H7 (cell line): ENCODE measurements around the gene RP2. TPM values are rescaled to one million over a fixed set of nuclear protein-coding genes. Genes with fewer than 3 reads are reported as not detected.

Experiments
- DNase-seq: peaks from one replicate; pipeline ENCODE4 v3.0.0; 2012
- H3K27me3 ChIP-seq: 2 replicates; pipeline ENCODE4 v1.6.0; 2011; ENCODE audit warnings: mild to moderate bottlenecking, low read length; ENCODE audit not compliant: control insufficient read depth, insufficient read depth
- H3K36me3 ChIP-seq: replicated peaks from 2 replicates; pipeline ENCODE4 v1.5.1; 2011; ENCODE audit warnings: low read length; ENCODE audit not compliant: control insufficient read depth, insufficient read depth
- H3K4me3 ChIP-seq: 2 replicates; pipeline ENCODE4 v1.5.1; 2011; ENCODE audit warnings: low read depth, mild to moderate bottlenecking, control low read depth, low read length, moderate library complexity; ENCODE audit not compliant: insufficient read depth
- total RNA-seq: library from RNA; depleted of rRNA; stranded (reverse); fragments of >200 nt; shearing (Covaris generic); gene quantifications from 2 replicates; pipeline ENCODE4 v1.2.3, GENCODE V29; 2014

RP2 gene
- total RNA-seq, 1 experiment from 2014 or later = 22.1 TPM

DNA sequence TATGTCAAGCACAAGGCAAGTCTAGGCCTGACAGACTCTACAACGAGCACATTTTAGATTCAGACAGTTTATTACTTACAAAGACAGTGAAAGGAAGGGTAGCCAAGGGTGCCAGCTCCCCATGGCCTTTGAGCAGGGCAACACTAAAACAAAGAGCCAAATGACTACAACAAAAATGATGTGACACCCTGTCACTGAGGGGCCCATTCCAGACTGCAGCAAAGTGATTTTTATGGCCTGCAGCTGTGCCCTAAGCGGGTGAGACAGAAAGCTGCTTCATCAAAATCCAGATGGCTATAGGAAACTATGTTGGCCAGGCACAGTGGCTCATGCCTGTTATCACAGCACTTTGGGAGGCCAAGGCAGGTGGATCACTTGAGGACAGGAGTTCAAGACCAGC, 13.4 kb upstream of the RP2 start:
- no peaks in the 10 kb centered on the region for H3K36me3 ChIP-seq
- H3K27me3 ChIP-seq = no peaks in the 10 kb centered on the region
- no peak overlapping the region for H3K4me3 ChIP-seq
- DNase-seq = no peak

- DNase-seq = no peak
- Histone ChIP-seq H3K36me3 (no peaks in the 10 kb centered on the region), H3K4me3 (no peak overlapping the region), H3K27me3 (no peaks in the 10 kb centered on the region; the same call in 1 of the 2 replicates)
Observed at GRCh38 chrX:46831765-46832327, 5.0 kb upstream of the RP2 start.

- Histone ChIP-seq H3K4me3 (peak overlapping the region; percentile 88), H3K36me3 (no peaks in the 10 kb centered on the region), H3K27me3 (no peaks in the 10 kb centered on the region; the same call in 1 of the 2 replicates)
- no peak for DNase-seq
Observed at GRCh38 chrX:46837558-46838485, 979 bp downstream of the RP2 start.

GRCh38 chrX:46838486-46838870, 1.6 kb downstream of the RP2 start:
- no peaks in the 10 kb centered on the region for H3K27me3 ChIP-seq
- DNase-seq = no peak
- H3K4me3 ChIP-seq = no peak overlapping the region; the same call in 1 of the 2 replicates
- no peaks in the 10 kb centered on the region for H3K36me3 ChIP-seq

DNA sequence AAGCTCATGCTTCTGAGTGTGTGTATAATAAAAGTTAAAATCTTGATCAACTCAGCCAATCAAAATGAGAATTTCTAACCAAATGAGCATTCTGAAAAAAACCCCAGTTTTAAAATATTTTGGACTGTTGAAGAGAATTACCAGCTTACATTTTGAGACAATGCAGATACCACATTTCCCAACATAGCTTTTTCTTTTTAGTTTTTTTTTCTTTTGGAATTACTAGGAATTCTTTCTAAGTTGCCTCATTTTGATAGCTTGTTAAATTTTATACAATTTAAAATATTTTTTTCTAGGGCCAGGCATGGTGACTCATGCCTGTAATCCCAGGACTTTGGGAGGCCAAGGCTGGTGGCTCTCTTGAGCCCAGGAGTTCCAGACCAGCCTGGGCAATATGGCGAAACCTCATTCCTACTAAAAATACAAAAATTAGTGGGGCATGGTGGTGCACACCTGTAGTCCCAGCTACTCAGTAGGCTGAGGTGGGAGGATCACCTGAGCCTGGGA, 2.2 kb downstream of the RP2 start:
- Histone ChIP-seq H3K4me3 (no peak overlapping the region), H3K27me3 (no peaks in the 10 kb centered on the region), H3K36me3 (no peaks in the 10 kb centered on the region)
- DNase-seq = no peak

DNA sequence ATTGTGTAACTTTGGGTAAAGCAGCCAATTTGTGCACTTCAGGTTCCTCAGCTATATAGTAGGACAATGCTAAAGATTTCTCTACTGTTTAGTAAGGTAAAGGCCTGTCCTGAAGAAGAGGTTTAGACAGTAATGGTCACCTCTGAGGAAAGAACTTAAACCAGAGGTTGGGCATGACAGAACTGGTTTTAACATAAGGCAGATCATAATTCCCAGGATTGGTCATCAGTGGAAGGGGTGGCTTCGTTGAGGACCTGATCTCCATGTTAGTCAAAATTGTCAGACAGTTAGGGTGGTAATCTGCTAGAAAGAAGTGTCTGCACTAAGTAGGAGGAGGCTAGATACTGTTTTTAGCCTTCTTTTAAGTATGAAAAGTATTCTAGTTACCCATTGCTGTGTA, 4.1 kb downstream of the RP2 start:
- no peaks in the 10 kb centered on the region for H3K27me3 ChIP-seq

DNA sequence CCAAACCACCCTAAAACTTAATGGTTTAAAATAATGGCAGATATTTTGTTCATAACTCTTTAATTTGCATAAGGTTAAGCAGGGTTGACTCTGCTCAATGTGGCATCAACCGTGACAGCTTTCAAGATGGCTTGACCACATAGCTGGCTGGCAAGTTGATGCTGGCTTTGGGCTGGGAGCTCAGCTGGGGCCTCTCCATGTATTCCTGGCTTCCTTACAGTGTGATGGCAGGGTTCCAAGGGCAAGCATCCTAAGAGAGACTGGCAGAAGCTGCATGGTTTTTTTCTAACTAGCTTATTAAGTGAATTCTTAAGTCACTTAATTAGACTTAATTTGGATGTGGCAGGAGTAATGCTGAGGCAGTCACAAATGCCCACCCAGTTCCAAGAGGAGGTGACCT, 4.5 kb downstream of the RP2 start:
- Histone ChIP-seq H3K4me3 (no peak overlapping the region), H3K36me3 (no peaks in the 10 kb centered on the region), H3K27me3 (no peaks in the 10 kb centered on the region)
- no peak for DNase-seq

More for the DNA sequence above, 4.1 kb downstream of the RP2 start:
- no peaks in the 10 kb centered on the region for H3K36me3 ChIP-seq
- DNase-seq = no peak
- no peak overlapping the region for H3K4me3 ChIP-seq

DNA sequence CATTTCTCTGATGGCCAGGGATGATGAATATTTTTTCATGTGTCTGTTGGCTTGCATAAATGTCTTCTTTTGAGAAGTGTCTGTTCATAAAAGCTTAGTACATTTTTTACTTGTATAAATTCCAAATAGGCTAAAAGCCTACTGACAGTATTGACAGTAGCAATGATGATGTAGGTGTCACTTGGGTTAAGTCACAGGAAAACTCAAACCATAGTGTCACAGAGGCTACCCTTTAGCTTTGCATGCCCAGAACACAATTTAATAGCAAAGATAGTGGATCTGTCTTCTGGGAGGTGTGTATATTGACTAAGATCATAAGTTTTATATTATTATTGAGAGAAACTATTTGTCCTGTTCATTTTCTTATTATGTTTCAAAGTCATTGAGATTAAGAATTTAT, 8.1 kb downstream of the RP2 start:
- no peaks in the 10 kb centered on the region for H3K27me3 ChIP-seq
- H3K4me3 ChIP-seq = no peak overlapping the region
- DNase-seq = no peak
- no peaks in the 10 kb centered on the region for H3K36me3 ChIP-seq

- H3K36me3 ChIP-seq = no peaks in the 10 kb centered on the region; the same call in 1 of the 2 replicates
- DNase-seq = no peak
- H3K4me3 ChIP-seq = no peak overlapping the region
- no peaks in the 10 kb centered on the region for H3K27me3 ChIP-seq
Observed at GRCh38 chrX:46849933-46850332, 13.1 kb downstream of the RP2 start.

- Histone ChIP-seq H3K36me3 (no peaks in the 10 kb centered on the region; the same call in 1 of the 2 replicates), H3K4me3 (no peak overlapping the region), H3K27me3 (no peaks in the 10 kb centered on the region)
- DNase-seq = no peak
Observed at GRCh38 chrX:46850771-46851170, 13.9 kb downstream of the RP2 start.

- H3K4me3 ChIP-seq = no peak overlapping the region
- no peaks in the 10 kb centered on the region for H3K27me3 ChIP-seq
- DNase-seq = no peak
- H3K36me3 ChIP-seq = no peaks in the 10 kb centered on the region; the same call in 1 of the 2 replicates
Observed at GRCh38 chrX:46856483-46856882, 19.6 kb downstream of the RP2 start.

DNA sequence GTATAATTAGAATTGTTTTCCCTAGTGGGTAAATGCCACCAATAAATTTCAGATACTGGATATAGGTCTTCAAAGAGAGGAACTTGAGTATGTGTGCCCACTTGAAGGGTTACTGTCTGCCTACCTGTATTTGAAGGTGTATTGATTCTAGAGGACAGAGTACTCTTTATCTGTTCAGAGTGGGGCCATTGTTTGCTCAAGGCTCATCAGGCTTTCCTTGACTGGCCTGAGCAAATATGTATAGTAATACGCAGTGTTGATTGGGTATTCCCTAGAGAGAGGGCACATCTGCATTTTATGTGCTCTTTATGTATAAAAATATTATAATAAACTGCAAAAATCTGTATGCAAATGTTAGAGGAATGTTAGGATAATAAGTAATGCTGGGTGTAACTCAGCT, 23.7 kb downstream of the RP2 start:
- Histone ChIP-seq H3K36me3 (no peaks in the 10 kb centered on the region), H3K27me3 (no peaks in the 10 kb centered on the region), H3K4me3 (no peak overlapping the region)
- DNase-seq = no peak

GRCh38 chrX:46863072-46863471, 26.2 kb downstream of the RP2 start:
- DNase-seq = no peak
- no peak overlapping the region for H3K4me3 ChIP-seq
- H3K27me3 ChIP-seq = no peaks in the 10 kb centered on the region
- H3K36me3 ChIP-seq = no peaks in the 10 kb centered on the region

GRCh38 chrX:46864606-46865005, 27.8 kb downstream of the RP2 start:
- Histone ChIP-seq H3K4me3 (no peak overlapping the region), H3K27me3 (no peaks in the 10 kb centered on the region), H3K36me3 (no peaks in the 10 kb centered on the region)
- DNase-seq = no peak

- Histone ChIP-seq H3K4me3 (no peak overlapping the region), H3K27me3 (no peaks in the 10 kb centered on the region), H3K36me3 (no peaks in the 10 kb centered on the region)
- DNase-seq = no peak
Observed at GRCh38 chrX:46865281-46865680, 28.4 kb downstream of the RP2 start.
